Smooth muscle cell (in vitro differentiated cells): ENCODE measurements around the gene CLNK. TPM values are rescaled to one million over a fixed set of nuclear protein-coding genes. Genes with fewer than 3 reads are reported as not detected.

Experiments used
- DNase-seq: peaks from one replicate; lab custom pipeline; 2025; ENCODE audit not compliant: unreplicated experiment; lab: John Stamatoyannopoulos, UW
- H2AFZ ChIP-seq: fragments of 200-600 bp; sonication (generic); 2 replicates; pipeline ENCODE4 v1.6.0; 2016; ENCODE audit warnings: antibody characterized with exemption, low read depth, mild to moderate bottlenecking
- H3F3A ChIP-seq: fragments of 200-600 bp; sonication (generic); 2 replicates; pipeline ENCODE4 v1.6.0; 2017; ENCODE audit warnings: antibody characterized with exemption, low read depth
- H3K27ac ChIP-seq: fragments of 200-600 bp; sonication (generic); 2 replicates; pipeline ENCODE4 v1.5.1; 2016; ENCODE audit warnings: low read depth, mild to moderate bottlenecking
- H3K27me3 ChIP-seq: fragments of 200-600 bp; sonication (generic); 2 replicates; pipeline ENCODE4 v1.6.1; 2016; ENCODE audit warnings: low read depth, mild to moderate bottlenecking
- H3K36me3 ChIP-seq: fragments of 200-600 bp; sonication (generic); 2 replicates; pipeline ENCODE4 v1.5.1; 2016; ENCODE audit warnings: low read depth
- H3K4me1 ChIP-seq: fragments of 200-600 bp; sonication (generic); 2 replicates; pipeline ENCODE4 v1.5.1; 2016; ENCODE audit warnings: low read depth
- H3K4me2 ChIP-seq: fragments of 200-600 bp; sonication (generic); 2 replicates; pipeline ENCODE4 v1.6.0; 2016; ENCODE audit warnings: mild to moderate bottlenecking
- H3K4me3 ChIP-seq: fragments of 200-600 bp; sonication (generic); 2 replicates; pipeline ENCODE4 v1.5.1; 2016; ENCODE audit warnings: mild to moderate bottlenecking
- H3K79me2 ChIP-seq: fragments of 200-600 bp; sonication (generic); 2 replicates; pipeline ENCODE4 v1.6.0; 2016; ENCODE audit warnings: low read depth, mild to moderate bottlenecking
- H3K9ac ChIP-seq: fragments of 200-600 bp; sonication (generic); 2 replicates; pipeline ENCODE4 v1.6.0; 2016; ENCODE audit warnings: low read depth
- H3K9me3 ChIP-seq: fragments of 200-600 bp; sonication (generic); replicated peaks from 2 replicates; pipeline ENCODE4 v1.5.1; 2016; ENCODE audit warnings: low read depth
- H4K20me1 ChIP-seq: fragments of 200-600 bp; sonication (generic); 2 replicates; pipeline ENCODE4 v1.6.0; 2016; ENCODE audit warnings: low read depth
- WGBS: methylation state at CpG from one replicate; pipeline ENCODE4 v1.1.7; 2016; ENCODE audit warnings: low lambda C conversion rate; 5-methylcytosine and 5-hydroxymethylcytosine counted together
- polyA plus RNA-seq: library from polyadenylated mRNA; unstranded; fragments of >200 nt; fragmentation: Nextera tagmentation; extraction: Ambion mirVana; gene quantifications from 2 replicates; pipeline ENCODE4 v1.2.1, GENCODE V29; 2016
- total RNA-seq: library from RNA; depleted of rRNA; stranded (reverse); fragments of >200 nt; gene quantifications from 2 replicates; pipeline ENCODE4 v1.2.3, GENCODE V29; 2014
- TF ChIP-seq, protein P1 (sequence below): fragments of 200-600 bp; sonication (generic); IDR thresholded peaks from 2 replicates; pipeline ENCODE4 v1.5.1; 2017; ENCODE audit warnings: borderline replicate concordance, mild to moderate bottlenecking, antibody characterized with exemption; ENCODE audit not compliant: insufficient read depth, poor library complexity, severe bottlenecking

Gene CLNK
- total and polyA plus RNA-seq, 2 experiments from 2014 or later, result not detected

DNA sequence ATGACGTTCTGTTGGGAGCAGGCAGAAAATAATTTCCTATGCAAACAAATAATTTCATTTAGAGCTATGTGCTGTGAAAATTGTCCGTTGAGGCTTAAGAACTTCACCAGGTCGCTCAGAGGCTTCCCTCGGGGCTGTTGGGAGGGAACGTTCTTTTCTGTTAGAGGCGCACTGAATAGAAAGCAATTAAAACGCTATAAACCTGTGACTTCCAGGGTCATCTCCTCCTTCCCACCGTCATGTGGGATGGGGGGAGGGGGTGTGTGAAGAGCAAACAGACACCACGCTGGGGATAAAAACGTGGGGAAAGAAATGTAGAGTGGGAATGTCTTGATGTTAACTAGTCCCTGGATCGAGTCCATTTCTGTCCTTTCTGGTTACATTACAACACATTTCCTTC lies 192.1 kb downstream of the CLNK start:
- Histone ChIP-seq H3K9me3 (no peaks in the 10 kb centered on the region), H3K4me2 (no peak overlapping the region), H3K4me3 (no peak overlapping the region), H3F3A (no peaks in the 10 kb centered on the region), H3K9ac (no peak overlapping the region), H4K20me1 (no peaks in the 10 kb centered on the region), H3K79me2 (no peaks in the 10 kb centered on the region), H3K4me1 (peaks cover 13% of the 10 kb centered on the region), H3K36me3 (no peaks in the 10 kb centered on the region), H3K27me3 (no peaks in the 10 kb centered on the region), H2AFZ (no peak overlapping the region), H3K27ac (no peak overlapping the region)
- 62% methylated on average over 11 of the region's 11 CpGs for WGBS
- TF ChIP-seq, protein P1, sequence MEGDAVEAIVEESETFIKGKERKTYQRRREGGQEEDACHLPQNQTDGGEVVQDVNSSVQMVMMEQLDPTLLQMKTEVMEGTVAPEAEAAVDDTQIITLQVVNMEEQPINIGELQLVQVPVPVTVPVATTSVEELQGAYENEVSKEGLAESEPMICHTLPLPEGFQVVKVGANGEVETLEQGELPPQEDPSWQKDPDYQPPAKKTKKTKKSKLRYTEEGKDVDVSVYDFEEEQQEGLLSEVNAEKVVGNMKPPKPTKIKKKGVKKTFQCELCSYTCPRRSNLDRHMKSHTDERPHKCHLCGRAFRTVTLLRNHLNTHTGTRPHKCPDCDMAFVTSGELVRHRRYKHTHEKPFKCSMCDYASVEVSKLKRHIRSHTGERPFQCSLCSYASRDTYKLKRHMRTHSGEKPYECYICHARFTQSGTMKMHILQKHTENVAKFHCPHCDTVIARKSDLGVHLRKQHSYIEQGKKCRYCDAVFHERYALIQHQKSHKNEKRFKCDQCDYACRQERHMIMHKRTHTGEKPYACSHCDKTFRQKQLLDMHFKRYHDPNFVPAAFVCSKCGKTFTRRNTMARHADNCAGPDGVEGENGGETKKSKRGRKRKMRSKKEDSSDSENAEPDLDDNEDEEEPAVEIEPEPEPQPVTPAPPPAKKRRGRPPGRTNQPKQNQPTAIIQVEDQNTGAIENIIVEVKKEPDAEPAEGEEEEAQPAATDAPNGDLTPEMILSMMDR, result no peak
- DNase-seq, result no peak

GRCh38 chr4:10491401-10491800 lies 193.2 kb downstream of the CLNK start:
- no peak overlapping the region for H3K4me3 ChIP-seq
- H3K79me2 ChIP-seq, result no peaks in the 10 kb centered on the region
- H3K27ac ChIP-seq, result no peak overlapping the region
- H3K4me2 ChIP-seq, result no peak overlapping the region
- no peaks in the 10 kb centered on the region for H3K36me3 ChIP-seq
- WGBS, result 90% methylated on average over 3 of the region's 3 CpGs
- peaks cover 5% of the 10 kb centered on the region for H3K4me1 ChIP-seq
- H3F3A ChIP-seq, result no peaks in the 10 kb centered on the region
- H3K9ac ChIP-seq, result no peak overlapping the region
- H4K20me1 ChIP-seq, result no peaks in the 10 kb centered on the region
- no peaks in the 10 kb centered on the region for H3K27me3 ChIP-seq
- TF ChIP-seq, protein P1, result no peak
- no peak overlapping the region for H2AFZ ChIP-seq
- DNase-seq, result no peak
- H3K9me3 ChIP-seq, result no peaks in the 10 kb centered on the region

GRCh38 chr4:10490996-10491395 lies 193.6 kb downstream of the CLNK start:
- H3K27ac ChIP-seq, result no peak overlapping the region
- WGBS, result 93% methylated on average over 5 of the region's 5 CpGs

DNA sequence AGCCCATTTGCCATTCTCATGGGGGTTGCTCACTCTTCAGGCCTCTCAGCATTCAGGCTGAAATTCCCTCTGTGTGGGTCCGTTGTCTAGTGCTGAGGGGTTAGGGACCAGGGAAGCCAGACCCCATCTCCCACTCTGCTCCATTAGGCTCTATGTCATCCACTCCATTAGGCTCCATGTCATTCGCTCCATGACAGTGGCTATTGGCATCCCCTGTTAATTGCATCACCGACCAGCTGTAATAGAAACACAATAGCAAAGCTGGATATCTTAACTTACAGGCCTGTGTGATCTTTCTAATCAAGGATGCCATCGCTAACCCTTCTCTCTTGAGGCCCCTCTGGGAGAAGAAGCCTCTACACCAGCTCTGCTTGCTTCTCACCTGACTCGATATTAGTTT lies 201.7 kb downstream of the CLNK start:
- Histone ChIP-seq H3K9me3 (no peaks in the 10 kb centered on the region), H3K4me1 (no peaks in the 10 kb centered on the region), H3K36me3 (no peaks in the 10 kb centered on the region), H3K27me3 (no peaks in the 10 kb centered on the region), H3K4me3 (no peak overlapping the region), H4K20me1 (no peaks in the 10 kb centered on the region), H3K79me2 (no peaks in the 10 kb centered on the region), H3K9ac (no peak overlapping the region), H3K27ac (no peak overlapping the region), H3F3A (no peaks in the 10 kb centered on the region), H3K4me2 (no peak overlapping the region), H2AFZ (no peak overlapping the region)
- TF ChIP-seq, protein P1, result no peak
- WGBS, result 78% methylated on average over 5 of the region's 5 CpGs
- DNase-seq, result no peak

More at GRCh38 chr4:10490996-10491395, 193.6 kb downstream of the CLNK start:
- no peaks in the 10 kb centered on the region for H3K36me3 ChIP-seq
- no peak for DNase-seq
- no peaks in the 10 kb centered on the region for H3F3A ChIP-seq
- no peak overlapping the region for H3K4me2 ChIP-seq
- TF ChIP-seq, protein P1, result no peak
- H3K9me3 ChIP-seq, result no peaks in the 10 kb centered on the region
- H2AFZ ChIP-seq, result no peak overlapping the region
- H3K79me2 ChIP-seq, result no peaks in the 10 kb centered on the region
- H4K20me1 ChIP-seq, result no peaks in the 10 kb centered on the region
- no peak overlapping the region for H3K9ac ChIP-seq
- no peaks in the 10 kb centered on the region for H3K27me3 ChIP-seq
- no peak overlapping the region for H3K4me3 ChIP-seq
- H3K4me1 ChIP-seq, result peaks cover 1% of the 10 kb centered on the region
